AG09309 (cell line): Measurements from ENCODE around the gene C15orf61.

Experiments
- DNase-seq: peaks from one replicate; pipeline ENCODE4 v3.0.0-alpha.2; 2010; ENCODE audit warnings: low read depth
- H3K4me3 ChIP-seq: 2 replicates; pipeline ENCODE4 v1.5.1; 2011; ENCODE audit warnings: mild to moderate bottlenecking, low read depth, low read length, moderate library complexity; ENCODE audit not compliant: control insufficient read depth
- CTCF ChIP-seq: IDR thresholded peaks from 2 replicates; pipeline ENCODE4 v1.5.1; 2011; ENCODE audit warnings: mild to moderate bottlenecking, low read depth, low read length, inconsistent platforms; ENCODE audit not compliant: insufficient read depth, control insufficient read depth; ENCODE audit errors: missing control alignments

C15orf61 gene

GRCh38 chr15:67506775-67507747, 13.9 kb upstream of the C15orf61 start:
- no peak for TF ChIP-seq CTCF
- DNase-seq, result no peak
- H3K4me3 ChIP-seq, result no peak overlapping the region

DNA sequence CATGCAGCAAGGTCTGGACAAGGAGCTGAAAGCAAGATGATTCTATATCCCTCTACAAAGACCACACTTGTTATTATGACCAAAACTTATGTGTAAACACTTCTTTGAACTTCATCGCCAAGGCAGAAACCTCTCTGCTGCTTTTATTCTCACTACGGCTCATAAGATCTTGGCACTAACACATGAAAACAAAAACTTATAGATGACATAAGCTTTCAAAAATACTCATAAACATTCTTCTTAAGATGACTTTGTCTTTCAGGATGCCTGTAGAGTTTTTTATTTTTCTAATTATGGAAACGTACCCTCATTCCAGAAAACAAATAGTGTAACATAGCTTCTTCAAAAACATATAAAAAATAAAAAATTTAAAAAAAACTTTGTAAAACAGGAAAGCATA, 12.5 kb upstream of the C15orf61 start:
- no peak for DNase-seq
- no peak for TF ChIP-seq CTCF
- no peak overlapping the region for H3K4me3 ChIP-seq

GRCh38 chr15:67509918-67510317, 11.0 kb upstream of the C15orf61 start:
- no peak overlapping the region for H3K4me3 ChIP-seq
- TF ChIP-seq CTCF, result no peak
- no peak for DNase-seq

DNA sequence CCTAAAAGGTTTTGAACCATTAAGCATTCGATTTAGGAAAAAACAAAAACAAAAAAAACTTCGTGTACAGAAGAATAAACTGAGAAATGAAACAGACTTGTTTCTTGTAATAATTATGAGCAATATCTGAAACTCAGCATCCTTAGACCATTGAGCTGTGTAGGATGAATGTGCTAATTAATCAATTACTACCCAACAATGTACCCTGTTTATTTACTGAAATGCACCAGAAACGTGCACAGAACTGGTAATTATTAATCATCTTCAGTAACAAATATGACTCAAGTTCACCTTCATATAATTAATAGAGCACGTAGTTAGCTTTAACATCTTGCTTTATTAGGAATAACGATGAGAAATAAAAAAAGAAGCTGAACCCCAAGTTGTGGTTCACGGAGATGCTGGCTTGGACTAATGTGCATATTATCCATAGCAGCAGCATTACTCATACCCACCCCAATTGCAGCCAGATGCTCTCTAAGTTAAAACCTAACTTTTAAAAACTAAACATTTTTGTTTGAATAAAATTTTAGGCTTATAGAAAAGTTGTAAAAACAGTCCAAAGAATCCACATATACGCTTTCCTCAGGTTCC, 10.2 kb upstream of the C15orf61 start:
- no peak for TF ChIP-seq CTCF
- DNase-seq, result no peak
- no peak overlapping the region for H3K4me3 ChIP-seq

GRCh38 chr15:67511606-67512005, 9.3 kb upstream of the C15orf61 start:
- DNase-seq, result no peak
- H3K4me3 ChIP-seq, result no peak overlapping the region
- no peak for TF ChIP-seq CTCF

DNA sequence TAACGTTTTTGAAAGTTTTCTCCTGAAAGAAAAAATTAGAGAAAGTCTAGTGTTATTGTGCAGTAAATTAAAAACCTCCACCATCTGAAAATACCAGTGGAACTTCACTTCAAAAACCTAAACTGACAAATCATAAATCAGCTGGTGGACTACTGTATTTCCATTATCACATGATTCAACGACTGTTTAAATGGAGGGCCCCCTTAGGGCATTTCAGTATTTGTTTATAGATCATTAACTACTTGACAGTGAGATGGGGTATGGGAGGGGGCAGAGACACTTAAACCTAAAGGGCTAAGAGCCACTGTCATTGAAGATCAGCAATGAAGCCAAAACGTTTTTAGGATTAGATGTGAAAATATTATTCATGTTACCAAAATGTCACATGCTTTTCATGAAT, 8.8 kb upstream of the C15orf61 start:
- DNase-seq, result no peak
- no peak for TF ChIP-seq CTCF
- H3K4me3 ChIP-seq, result no peak overlapping the region
